Skeletal muscle cell (primary cell): Measurements from ENCODE around the gene BRAP.
"Not testable (repeated sequence)": the region's sequence is repeated elsewhere in the genome, so short reads cannot be mapped to it uniquely, and the experiment has no call there.

Experiments used
- DNase-seq: peaks from one replicate; pipeline ENCODE4 v3.0.0-alpha.2; 2010; ENCODE audit warnings: low read depth
- H3K4me3 ChIP-seq: 2 replicates; pipeline ENCODE4 v1.5.1; 2011; ENCODE audit warnings: low read depth, mild to moderate bottlenecking, control low read depth, low read length, moderate library complexity

The BRAP gene

DNA sequence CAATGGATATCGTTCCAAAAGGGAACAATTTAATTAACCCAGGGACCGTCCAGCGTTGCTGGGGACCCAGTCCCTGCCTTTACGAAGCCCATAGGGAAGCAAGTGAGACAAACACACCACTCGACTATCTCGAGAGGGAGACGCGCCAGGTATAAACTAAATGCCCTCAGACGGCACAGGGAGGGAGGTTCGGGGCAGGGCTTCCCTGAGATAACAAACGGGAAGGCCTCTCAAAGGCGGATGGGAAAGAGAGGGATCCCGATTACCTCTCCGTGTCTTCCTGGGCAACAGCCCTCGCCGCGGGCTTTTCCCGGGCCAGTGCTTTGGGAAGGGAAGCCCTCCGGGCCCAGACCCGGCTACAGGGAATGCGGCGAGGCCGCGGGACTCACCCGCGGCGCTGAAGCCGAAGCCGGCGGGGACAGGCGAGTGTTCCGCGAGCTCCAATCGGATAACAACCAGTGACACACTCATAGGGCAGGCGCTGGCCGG, 390 bp downstream of the BRAP start:
- H3K4me3 ChIP-seq: peak overlapping the region; percentile 98
- no peak for DNase-seq

DNA sequence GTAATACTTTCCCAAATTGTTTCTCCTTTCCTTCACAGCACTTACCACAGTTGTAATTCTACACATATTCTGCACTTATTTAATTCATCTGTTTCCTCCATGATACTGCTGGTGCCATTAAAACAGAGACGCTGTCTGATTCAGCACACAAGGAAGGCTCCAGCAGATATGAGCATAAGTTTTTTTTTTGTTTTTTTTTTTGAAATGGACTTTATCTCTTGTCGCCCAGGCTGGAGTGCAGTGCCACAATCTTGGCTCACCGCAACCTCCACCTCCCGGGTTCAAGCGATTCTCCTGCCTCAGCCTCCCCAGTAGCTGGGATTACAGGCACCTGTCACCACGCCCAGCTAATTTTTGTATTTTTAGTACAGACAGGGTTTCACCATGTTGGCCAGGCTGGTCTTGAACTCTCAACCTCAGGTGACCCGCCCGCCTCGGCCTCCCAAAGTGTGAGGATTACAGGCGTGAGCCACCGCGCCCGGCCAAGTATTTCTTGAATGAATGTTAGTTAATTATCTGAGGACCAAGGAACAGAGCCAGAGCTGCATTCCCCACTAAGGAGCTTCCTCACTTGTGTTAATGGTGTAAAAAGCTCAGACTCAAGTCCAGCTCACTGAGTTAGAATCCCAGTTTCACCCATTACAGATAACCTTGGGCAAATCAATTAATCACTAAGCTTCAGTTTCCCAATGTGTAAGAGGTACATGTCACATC, 1.1 kb downstream of the BRAP start:
- DNase-seq: not testable (repeated sequence)
- peak overlapping the region; percentile 98 for H3K4me3 ChIP-seq

DNA sequence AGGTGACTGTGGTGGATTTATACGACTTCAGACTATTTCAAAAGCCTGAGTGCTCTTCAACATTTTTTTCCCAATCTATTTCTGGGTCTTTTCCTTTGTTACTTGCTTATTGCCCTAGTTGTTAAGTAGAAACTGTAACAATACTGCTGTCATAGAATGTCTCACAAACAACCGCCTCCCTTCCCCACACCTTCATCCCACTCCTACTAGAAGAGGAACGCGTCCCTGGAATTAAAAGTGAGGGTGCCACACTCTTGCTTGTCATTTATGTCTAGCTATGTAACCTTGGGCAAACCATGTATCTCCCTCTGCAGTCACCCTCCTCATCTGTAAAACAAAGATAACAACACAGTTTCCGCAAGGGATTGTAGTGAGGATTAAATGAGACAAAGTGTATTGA, 8.6 kb downstream of the BRAP start:
- no peak for DNase-seq
- H3K4me3 ChIP-seq: no peak overlapping the region

DNA sequence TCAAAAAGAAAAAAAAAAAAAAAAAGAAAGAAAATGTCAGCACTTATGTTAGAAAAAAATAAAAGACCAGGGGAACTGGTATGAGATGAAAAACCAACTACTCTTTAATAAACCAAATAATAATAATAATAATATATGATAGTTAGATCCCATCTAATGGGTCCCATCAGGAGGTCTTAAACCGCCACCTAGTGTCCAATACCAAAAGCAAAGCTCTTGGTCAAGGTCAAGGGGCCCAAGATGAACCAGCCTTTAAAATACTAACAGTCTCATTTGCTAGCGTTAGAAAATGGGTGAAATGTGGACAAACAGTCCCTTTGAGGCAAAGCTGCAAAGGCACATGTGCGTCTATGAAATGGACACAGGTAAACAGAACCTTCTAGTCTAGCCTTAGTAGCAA, 12.3 kb downstream of the BRAP start:
- DNase-seq: no peak
- no peak overlapping the region for H3K4me3 ChIP-seq

GRCh38 chr12:111672822-111673381, 12.9 kb downstream of the BRAP start:
- H3K4me3 ChIP-seq: no peak overlapping the region
- no peak for DNase-seq

DNA sequence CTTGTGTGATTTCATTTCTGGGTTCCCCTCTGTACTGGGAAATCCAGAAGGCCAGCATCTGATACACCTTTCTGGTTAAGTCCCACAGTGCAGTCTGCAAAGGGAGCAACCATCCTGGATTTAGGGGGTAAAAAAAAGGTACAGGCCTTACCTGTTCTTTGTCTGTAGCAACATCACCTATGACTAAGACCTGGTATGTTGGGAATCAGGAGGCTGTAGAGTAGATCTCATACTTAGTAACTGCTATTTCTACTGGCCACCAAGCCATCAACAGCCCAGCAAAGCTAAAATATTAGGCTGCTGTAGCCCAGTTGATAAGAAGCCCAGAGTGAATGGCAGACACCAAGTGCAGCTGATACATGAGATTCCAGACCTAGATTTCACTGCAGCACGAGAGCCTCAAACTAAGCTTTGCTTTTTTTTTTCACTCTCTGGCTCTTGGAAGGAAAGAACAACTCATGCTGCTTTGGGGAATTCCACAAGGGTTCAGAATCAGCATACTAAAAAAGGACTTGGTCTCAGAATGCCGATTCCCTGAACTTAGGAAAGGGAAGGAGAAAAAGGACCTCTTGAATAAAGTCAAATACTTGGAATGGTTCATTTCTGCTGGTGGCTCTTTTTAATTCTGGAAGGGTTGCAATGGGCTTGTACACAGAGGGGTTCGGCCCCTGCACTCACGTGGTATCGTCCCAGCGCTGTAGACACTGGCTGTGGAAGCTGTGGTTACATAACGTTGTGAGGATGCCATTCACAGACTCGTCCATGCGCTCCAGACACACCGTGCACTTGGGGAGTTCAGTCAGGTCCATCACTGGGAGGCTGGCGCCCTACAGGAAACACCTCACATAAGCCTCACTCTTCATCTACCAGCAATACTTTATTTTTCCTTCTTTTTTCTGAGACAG, 20.5 kb downstream of the BRAP start:
- DNase-seq: no peak

GRCh38 chr12:111664499-111664898, 21.3 kb downstream of the BRAP start:
- DNase-seq: no peak
- no peak overlapping the region for H3K4me3 ChIP-seq

More for the DNA sequence above, 20.5 kb downstream of the BRAP start:
- H3K4me3 ChIP-seq: no peak overlapping the region

DNA sequence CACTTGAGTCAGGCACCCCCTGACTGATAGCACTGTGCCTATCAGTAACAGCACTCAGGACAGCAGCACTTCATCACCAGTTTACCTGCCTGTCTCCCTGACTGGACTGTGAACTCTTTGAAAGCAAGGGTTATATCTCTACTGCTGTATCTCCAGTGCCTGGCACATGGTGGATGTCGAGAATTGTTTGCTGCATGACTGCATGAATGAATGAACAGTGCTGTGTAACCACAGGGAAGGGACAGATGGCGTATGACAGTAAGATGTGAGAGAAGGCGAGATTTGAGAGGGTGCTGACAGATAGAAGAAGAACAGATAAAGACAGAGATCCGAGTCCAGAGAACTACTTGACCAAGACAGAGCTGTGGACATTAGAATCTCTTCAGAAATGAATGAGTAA, 29.7 kb downstream of the BRAP start:
- no peak overlapping the region for H3K4me3 ChIP-seq
- no peak for DNase-seq

- no peak for DNase-seq
- no peak overlapping the region for H3K4me3 ChIP-seq
Measured at GRCh38 chr12:111655356-111655755, 30.4 kb downstream of the BRAP start.

DNA sequence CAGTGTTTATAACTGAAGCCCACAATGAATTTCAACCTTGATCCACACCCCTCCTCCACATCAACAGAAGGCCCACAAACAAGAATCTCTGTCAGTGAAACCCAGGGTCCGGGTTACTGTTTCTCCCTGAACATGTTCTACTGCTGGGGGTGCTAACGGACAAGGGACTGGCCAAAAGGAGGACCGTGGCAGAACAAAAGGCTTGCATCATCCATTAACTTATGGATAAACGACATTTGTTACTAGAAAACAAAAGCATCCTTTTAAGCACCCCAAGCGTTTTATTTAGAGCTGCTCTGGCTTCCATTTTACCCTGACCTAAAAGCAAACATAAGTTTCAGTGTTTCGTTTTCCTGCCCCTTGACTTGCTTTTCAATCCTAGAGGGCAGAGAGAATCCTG, 32.2 kb downstream of the BRAP start:
- DNase-seq: no peak
- no peak overlapping the region for H3K4me3 ChIP-seq

- DNase-seq, H3K4me3 ChIP-seq: not testable (repeated sequence)
Measured at GRCh38 chr12:111652530-111652929, 33.2 kb downstream of the BRAP start.

DNA sequence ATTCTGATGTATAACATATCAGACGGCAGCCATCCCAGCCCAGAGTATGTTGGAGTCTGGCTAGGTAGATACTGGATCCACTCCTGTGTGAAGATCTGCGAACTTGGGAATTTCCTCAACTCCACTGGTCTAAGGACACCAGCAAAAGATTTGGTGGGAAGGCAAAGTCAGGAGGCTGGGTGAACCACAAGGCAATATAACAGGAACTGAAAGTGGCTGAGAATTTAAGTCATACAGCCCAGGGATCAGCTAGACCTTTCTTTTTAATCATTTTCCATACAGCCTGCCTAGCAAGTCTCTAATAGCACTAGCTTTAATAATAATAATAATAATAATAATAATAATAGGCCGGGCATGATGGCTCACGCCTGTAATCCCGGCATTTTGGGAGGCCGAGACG, 34.8 kb downstream of the BRAP start:
- no peak for DNase-seq
- no peak overlapping the region for H3K4me3 ChIP-seq

DNA sequence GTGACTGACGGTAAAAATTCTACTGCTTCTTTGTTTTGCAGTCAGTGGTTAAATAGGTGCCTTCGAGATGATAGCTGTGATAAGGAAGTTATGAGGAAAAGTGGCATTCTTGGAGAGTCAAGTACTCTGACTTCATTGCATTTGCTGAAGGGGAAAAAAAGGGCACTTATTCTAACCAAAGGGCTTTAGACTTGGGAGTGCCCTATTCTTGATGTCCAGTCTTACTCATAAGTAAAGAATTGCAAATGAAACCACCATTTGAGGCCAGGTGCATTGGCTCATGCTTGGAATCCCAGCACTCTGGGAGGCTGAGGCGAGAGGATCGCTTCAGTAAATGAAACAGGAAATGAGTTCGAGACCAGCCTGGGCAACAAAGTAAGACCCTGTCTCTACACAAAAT, 40.3 kb downstream of the BRAP start:
- H3K4me3 ChIP-seq: no peak overlapping the region
- DNase-seq: no peak

DNA sequence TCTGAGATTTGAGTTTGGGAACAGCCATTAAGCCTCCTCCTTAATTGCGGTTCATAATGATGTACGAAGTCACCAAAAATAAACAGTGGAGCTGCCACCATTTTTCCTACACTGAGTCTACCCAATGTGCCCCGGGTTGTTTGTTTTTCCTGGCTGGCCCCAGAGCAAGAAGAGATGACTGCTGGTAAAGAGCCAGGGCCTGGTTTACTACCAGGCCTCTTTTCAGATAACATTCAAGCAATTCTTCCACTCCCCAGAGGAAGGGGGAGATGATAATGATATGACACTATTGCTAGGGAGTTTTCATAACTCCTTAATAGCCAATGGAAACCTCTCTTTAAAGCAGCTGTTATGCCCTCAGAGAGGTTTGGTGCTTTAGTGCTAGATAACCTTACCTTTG, 42.3 kb downstream of the BRAP start:
- H3K4me3 ChIP-seq: no peak overlapping the region
- DNase-seq: no peak

- no peak overlapping the region for H3K4me3 ChIP-seq
- DNase-seq: no peak
Measured at GRCh38 chr12:111642681-111643426, 42.9 kb downstream of the BRAP start.

DNA sequence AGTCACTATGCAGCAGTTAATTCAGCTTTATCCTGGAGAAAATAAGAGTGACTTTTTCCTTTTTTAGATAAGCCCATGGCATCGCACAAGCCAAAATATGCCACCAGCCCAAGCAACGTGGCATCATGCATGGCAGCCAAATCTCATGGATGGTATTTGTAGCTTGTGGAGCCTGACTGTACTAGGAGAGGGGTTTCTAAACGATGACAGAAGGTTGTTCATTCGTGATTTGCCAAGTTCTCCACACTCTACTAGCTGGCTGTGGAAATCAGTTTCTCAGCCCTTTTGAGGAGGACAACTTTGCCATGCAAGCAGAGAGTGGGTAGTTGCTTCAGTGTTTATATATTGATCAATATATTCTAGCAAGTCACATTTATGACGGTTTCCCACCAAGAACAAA, 45.2 kb downstream of the BRAP start:
- DNase-seq: no peak
- no peak overlapping the region for H3K4me3 ChIP-seq

- no peak for DNase-seq
- no peak overlapping the region for H3K4me3 ChIP-seq
Measured at GRCh38 chr12:111638556-111638955, 47.2 kb downstream of the BRAP start.

DNA sequence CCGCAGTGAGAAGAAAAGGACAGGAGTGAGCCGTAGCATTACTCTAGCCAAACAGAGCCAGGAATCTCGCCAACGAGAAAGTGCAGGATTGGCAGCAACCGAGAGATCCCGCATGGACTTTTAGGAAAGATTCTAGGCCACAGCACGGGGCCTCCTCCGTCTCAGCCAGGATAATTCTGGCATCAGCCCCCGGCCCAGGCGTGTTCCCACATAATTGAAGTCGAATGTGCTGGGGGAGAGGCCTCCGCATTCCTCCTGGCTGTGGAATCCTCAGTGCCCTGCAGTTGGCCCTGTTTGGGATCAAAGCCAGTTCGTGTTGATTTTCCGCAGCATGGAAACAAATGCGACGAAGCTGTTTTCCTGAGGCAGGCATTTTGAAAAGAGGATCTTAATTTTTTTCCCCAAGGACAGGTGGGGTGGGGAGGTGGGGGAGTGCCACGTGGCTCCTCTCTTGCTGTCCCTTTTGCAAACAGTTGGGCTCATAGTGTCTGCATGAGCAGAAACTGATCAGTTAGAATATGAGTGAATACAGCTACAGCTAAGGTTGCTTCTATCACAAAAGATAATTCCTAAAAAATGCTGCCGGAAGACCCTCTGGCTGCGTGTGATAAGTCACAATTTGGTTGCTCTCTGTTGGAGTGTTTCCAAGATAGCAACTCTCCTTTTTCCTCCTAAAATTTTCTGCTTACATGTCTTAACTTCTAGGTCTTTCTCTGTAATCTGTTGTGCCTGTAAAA, 49.4 kb downstream of the BRAP start:
- peak; percentile 39 for DNase-seq
- H3K4me3 ChIP-seq: no peak overlapping the region

DNA sequence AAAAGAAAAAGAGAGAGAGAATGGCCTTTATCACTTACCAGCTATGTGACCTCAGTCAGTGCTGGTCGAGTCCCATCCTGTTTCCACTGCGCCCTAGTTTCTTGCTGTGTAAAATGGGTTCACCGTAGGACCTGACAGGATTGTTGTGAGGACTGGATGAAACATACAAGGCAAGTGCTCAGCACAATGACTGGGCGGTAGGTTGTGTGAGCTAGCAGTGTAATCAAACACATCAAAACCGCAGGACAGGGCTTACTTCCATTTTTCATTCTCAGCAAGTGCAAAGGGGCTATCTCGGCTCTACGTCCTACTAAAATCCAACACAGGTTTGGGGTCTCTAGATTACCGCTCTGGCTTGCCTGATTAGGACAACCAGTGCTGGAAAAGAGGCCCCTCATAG, 50.2 kb downstream of the BRAP start:
- DNase-seq: no peak
- no peak overlapping the region for H3K4me3 ChIP-seq
